ENCODE data around the gene KRTAP1-1.
"Not testable (repeated sequence)": the region's sequence is repeated elsewhere in the genome, so short reads cannot be mapped to it uniquely, and the experiment has no call there.

The KRTAP1-1 gene, protein sequence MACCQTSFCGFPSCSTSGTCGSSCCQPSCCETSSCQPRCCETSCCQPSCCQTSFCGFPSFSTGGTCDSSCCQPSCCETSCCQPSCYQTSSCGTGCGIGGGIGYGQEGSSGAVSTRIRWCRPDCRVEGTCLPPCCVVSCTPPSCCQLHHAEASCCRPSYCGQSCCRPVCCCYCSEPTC

DNA sequence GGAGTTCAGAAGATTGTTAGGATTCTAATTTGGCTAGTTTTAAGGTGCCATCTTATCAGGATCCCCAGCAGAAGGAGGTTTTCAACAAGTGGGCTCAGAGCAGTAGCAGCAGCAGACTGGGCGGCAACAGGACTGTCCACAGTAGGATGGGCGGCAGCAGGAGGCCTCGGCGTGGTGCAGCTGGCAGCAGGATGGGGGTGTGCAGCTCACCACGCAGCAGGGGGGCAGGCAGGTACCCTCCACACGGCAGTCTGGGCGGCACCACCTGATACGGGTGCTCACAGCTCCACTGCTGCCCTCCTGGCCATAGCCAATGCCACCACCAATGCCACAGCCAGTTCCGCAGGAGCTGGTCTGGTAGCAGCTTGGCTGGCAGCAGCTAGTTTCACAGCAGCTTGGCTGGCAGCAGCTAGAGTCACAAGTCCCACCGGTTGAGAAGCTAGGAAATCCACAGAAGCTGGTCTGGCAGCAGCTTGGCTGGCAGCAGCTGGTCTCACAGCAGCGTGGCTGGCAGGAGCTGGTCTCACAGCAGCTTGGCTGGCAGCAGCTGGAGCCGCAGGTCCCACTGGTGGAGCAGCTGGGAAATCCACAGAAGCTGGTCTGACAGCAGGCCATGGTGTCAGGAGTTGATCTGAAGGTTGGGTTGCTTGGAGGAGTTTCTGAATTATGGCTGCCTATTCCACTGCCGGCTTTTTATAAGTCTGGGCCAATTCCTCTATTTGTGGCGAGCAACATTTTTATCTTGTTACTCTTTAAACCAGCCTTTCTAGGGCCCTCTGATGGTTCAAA, at the start of gene KRTAP1-1:
Gene KRTAP1-1 (minus strand): TSS at position 668 of the 789 bp plus-strand sequence. CDS start 53 bp downstream, at position 615.
- not testable (repeated sequence) for DNase-seq (ENCODE audit: low spot score)

DNA sequence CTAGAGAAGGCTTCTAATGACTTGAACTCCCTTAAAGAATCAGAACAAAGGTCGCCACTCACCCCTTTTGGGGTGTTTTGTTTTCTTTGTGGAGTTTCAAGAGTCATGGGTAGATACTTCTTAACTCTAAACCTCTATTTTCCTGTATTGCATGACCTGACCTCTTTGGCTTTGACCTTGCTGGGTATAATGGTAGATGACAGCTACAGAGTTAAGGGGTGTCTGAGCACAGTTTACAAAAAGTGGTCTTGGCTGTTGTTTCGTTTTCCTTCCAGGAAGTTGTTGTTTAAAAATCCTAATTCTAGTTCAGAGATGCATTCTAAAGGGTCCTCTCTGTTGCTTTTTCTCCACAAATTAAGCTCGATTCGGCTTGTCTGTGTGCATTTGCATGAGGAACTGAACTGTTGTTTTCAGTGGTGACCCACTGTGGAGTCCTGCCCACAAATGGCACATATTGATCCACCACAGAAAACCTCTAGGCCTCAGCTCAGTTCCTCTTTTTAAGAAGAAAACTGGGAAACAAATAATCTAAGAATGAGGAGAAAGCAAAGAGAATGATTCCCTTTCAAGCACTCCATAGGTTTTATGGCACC, 47.6 kb upstream of the KRTAP1-1 start:
- DNase-seq (ENCODE audit: low spot score), result not testable (repeated sequence)

DNA sequence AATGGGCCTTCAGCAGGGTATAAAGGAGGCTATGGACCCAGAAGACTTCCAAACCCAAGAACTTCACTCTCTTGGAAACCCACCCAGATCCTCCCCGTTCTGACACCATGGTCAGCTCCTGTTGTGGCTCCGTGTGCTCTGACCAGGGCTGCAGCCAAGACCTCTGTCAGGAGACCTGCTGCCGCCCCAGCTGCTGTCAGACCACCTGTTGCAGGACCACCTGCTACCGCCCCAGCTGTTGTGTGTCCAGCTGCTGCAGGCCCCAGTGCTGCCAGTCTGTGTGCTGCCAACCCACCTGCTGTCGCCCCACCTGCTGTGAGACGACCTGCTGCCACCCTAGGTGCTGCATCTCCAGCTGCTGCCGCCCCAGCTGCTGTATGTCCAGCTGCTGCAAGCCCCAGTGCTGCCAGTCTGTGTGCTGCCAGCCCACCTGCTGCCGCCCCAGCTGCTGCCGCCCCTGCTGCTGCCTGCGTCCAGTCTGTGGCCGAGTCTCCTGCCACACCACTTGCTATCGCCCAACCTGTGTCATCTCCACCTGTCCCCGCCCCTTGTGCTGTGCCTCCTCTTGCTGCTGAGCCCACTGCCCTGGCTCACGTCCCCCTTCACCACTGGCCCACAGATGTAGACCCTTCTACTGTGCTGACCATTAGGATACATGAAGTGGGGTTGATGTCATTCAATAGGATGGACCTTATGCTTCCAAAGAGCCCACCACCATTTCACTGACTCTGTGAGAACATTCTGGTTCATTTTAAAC, 43.0 kb upstream of the KRTAP1-1 start, which contains the start of gene KRTAP4-7:
Gene KRTAP4-7 (plus strand): TSS at position 51 of the 757 bp plus-strand sequence. CDS start 57 bp downstream, at position 108.
- not testable (repeated sequence) for DNase-seq (ENCODE audit: low spot score)

DNA sequence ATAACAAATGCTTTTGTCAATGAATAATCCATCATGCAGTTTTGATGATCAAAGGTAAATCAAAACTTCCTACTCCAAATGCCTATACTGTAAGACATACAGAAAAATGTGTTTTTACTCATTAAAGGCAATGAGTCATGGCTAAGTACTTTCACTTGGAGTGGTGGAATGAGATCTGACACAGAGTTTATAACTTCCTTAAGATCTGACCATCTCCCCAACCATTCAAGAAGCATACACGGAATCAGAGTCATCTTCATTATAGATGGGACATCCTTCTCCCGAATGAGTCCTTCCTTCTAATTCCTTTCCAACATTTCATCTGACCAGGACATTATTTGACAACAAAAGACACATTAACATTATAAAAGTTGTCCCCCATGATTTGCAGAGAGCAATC, 42.2 kb upstream of the KRTAP1-1 start:
- DNase-seq (ENCODE audit: low spot score), result not testable (repeated sequence)

DNA sequence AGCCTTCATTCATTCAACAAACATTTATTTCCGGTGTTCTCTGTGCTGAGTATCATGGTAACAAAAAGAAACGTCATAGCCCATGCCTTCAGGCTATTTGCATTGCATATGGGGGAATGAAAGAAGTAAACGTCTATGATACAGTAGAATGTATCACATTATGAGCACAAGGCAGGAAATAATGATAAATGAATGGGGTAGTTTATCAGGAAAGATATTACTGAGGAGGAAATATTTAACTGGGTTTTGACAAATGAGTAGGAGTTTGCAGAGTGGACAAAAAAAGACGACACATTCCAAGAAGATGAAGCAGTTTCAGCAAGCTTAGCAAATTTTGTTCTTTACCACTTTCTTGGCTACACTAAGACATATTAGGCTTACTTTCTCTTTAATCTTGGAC, 41.4 kb upstream of the KRTAP1-1 start:
- DNase-seq (ENCODE audit: low spot score), result no peak

GRCh38 chr17:41076788-41077187, 35.5 kb upstream of the KRTAP1-1 start:
- DNase-seq (ENCODE audit: low spot score), result no peak

DNA sequence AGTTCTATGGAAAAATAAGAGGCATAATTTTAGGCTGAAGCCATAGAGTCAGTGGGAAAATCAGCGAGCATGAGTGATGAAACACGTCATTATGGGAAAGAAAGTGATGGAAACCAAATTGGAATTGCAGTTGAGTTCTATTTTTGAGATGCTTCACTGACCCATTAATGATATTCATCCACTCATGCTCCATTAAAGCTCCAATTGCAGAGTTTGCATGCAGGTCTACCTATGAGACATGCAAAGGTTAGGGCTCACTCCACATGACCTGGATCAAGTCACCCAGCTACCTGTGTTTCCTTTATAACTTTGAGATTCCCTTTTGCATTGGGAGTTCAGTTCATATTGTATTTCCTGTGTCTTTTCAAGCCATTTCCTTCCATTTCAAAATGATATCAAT, 32.4 kb upstream of the KRTAP1-1 start:
- no peak for DNase-seq (ENCODE audit: low spot score)

- no peak for DNase-seq (ENCODE audit: low spot score)
These were observed 30.5 kb upstream of the KRTAP1-1 start for GRCh38 chr17:41071606-41072360.

GRCh38 chr17:41069031-41069430, 27.8 kb upstream of the KRTAP1-1 start:
- no peak for DNase-seq (ENCODE audit: low spot score)

DNA sequence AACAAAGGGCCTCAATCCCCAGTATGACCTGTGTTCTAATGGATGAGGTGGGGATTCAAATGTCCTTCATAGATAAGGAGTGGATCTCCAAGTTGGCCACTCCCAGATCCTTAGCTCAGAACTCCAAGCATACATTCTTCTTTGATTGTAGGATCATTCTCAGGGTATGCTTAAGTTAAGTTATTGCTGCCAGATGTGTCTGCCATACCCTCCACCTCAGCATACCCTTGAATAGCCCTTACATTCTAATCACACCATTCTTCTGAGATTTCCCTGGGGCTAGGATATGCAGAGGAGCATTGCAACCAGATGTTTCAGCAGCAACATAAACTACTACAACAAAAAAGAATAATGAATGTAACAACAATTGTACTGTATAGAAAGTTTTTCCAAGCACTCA, 26.0 kb upstream of the KRTAP1-1 start:
- DNase-seq (ENCODE audit: low spot score), result no peak

GRCh38 chr17:41065829-41066624, 24.8 kb upstream of the KRTAP1-1 start, which contains the start of gene KRTAP2-4:
Gene KRTAP2-4 (minus strand): TSS chr17:41065879. CDS start chr17:41065845, 34 bp downstream.
- no peak for DNase-seq (ENCODE audit: low spot score)

DNA sequence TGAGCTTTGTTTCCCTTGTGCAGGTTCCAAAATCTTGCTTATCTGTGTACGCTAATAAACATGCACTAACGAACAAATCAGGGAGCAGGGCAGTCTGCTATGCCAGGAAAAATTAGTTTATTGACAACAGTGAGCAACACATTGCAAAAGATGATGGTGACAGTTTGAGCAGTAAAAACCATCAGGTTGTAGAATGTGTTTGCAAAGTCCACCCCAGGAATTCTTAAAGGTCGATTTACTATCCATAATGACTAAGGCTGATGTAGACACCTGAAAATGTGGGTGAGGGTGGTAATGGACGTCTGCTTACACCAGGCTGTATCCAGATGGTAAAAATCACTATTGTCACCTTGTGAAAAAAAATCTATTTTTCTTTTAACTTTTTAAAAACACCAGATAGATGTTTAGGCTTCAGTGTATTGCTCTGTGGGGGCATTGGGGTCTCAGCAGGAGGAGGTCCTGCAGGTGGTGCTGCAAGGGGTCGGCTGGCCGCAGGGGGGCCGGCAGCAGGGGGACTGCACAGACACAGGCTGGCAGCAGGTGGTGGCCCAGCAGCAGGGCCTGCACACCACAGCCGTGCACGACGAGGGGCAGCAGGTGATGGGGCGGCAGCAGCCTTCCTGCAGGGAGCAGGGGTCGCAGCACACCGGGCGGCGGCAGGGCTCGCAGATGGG, 23.9 kb upstream of the KRTAP1-1 start:
- DNase-seq (ENCODE audit: low spot score), result not testable (repeated sequence)

DNA sequence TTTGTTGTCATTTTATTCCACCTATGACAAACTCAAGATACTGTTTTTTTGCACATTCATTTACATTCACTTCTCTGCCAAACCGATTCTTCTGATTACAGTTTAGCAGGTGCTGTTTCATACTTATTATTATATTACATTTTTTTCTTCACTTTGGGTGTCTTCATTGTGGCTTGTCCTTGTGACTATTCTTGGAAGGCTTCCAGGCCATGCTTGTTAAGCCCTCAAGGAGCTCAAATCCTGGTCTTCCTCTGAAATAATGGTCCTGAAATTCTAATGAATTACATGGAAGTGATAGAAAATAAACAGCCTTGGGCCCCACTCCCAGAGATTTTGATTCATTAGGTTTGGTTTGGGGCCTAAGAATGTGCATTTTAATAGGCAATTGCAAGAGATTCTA, 23.1 kb upstream of the KRTAP1-1 start:
- DNase-seq (ENCODE audit: low spot score), result no peak

DNA sequence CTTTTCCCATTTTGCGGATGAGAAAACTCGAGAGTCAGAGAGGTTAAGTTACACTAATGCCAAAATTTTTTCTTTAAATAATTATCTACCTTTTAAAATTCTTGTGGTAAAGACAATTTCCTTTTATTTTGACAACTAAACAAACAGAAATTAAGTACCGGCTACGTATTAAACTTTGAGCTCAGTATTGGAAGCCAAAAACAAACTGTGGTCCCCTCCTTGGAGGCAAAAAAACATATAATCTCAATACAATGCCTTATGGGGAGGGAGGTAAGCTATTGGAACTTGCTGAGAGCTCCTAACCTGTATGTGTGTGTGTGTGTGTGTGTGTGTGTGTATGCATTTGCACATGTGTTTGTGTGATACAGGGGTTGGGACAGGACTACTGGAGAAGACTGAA, 22.2 kb upstream of the KRTAP1-1 start:
- no peak for DNase-seq (ENCODE audit: low spot score)

- no peak for DNase-seq (ENCODE audit: low spot score)
These were observed 20.7 kb upstream of the KRTAP1-1 start for GRCh38 chr17:41061964-41062363.

DNA sequence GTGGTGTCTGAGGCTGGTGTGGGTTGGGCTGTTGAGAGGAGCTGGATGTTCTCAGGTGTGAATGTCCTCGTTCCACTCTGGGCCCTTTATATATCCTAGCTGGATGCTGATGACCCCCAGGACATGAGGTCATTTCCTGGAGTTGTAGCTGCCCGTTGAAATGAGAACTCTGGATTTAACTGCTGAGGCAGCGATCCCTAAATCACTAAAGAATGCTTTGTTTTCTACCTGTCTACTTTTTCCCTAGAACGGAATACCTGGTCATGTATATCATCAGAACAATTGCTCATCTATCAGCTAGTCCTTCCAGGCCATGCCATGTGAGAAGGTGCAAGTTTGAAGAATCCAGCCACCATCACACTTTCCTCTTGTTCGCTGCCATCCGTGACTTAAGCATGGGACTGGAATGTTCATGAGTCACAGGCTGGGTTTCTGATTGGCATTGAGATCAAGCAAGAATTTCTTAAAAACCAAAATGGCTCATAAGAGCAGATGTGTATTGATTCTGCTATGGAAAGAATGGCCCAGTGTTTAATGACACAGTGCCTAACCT, 18.9 kb upstream of the KRTAP1-1 start, which contains the start of gene KRTAP2-3:
Gene KRTAP2-3 (minus strand): TSS at position 63 of the 553 bp plus-strand sequence. CDS start 64 bp downstream, outside the sequence.
- no peak for DNase-seq (ENCODE audit: low spot score)

- not testable (repeated sequence) for DNase-seq (ENCODE audit: low spot score)
These were observed 18.2 kb upstream of the KRTAP1-1 start for GRCh38 chr17:41059276-41060051.

DNA sequence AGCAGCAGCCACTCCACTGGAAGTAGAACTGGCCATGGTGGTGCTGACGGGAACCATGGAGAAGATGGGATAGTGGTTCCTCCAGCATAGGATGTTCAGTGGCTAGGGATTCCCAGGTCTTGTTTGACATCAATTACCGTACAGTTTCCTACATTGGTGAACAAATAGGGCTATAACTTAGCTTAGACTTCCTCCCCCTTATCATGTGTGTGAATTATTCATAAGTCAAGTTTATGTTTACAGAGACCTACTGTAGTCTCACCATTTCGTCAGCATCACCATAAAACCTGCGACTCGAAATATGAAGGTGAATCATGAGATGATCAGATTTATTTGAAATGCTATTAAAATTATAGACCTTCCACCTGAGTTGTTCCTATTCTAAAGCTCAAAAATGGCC, 17.5 kb upstream of the KRTAP1-1 start:
- DNase-seq (ENCODE audit: low spot score), result no peak

DNA sequence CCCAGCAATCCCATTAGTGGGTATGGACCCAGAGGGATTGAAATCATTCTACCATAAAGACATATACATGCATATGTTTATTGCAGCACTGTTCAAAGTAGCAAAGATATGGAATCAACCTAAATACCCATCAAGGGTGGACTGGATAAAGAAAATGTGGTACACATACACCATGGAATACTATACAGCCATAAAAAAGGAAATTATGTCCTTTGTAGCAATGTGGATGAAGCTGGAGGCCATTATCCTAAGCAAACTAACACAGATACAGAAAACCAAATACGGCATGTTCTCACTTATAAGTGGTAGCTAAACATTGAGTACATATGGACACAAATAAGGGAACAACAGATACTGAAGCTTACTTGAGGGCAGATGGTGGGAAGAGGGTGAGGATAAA, 16.3 kb upstream of the KRTAP1-1 start:
- DNase-seq (ENCODE audit: low spot score), result no peak
